Panc1 (cell line): ENCODE data around the gene DCDC2. TPM values are rescaled to one million over a fixed set of nuclear protein-coding genes. Genes with fewer than 3 reads are reported as not detected.

ENCODE experiments used
- ATAC-seq: fragments of 200-7000 bp; cut with Tn5 transposase; 2 replicates; pipeline ENCODE4 v1.9.1; 2020; ENCODE audit warnings: mild to moderate bottlenecking, moderate library complexity
- BruUV-seq: library from RNA; stranded (reverse); fragments of 400-500 nt; replicated peaks from 2 replicates; lab custom pipeline; 2021; lab: Mats Ljungman, UMichigan
- CTCF ChIA-PET: fragments of 300-600 bp; sonication (Branson Sonifier 250); formaldehyde crosslinking; loops from one replicate; lab custom pipeline; 2022; ENCODE audit warnings: antibody characterized with exemption; lab: Charles Lee
- POLR2A ChIA-PET: fragments of 300-600 bp; sonication (Branson Sonifier 250); formaldehyde crosslinking; loops from one replicate; lab custom pipeline; 2022; ENCODE audit warnings: antibody characterized with exemption; lab: Charles Lee
- DNase-seq: peaks from one replicate; pipeline ENCODE4 v3.0.0-alpha.2; 2010; ENCODE audit warnings: low read depth, low spot score
- H3K27ac ChIP-seq: 2 replicates; pipeline ENCODE4 v1.5.1; 2011; ENCODE audit warnings: mild to moderate bottlenecking, low read length, inconsistent platforms
- H3K27me3 ChIP-seq: fragments of 200-500 bp; sonication (Bioruptor generic); 2 replicates; pipeline ENCODE4 v1.6.0; 2014; ENCODE audit warnings: low read length, inconsistent platforms; ENCODE audit not compliant: control insufficient read depth, insufficient read depth
- H3K36me3 ChIP-seq: fragments of 200-500 bp; sonication (Bioruptor generic); 2 replicates; pipeline ENCODE4 v1.5.1; 2014; ENCODE audit warnings: inconsistent platforms, mild to moderate bottlenecking, low read length, moderate library complexity; ENCODE audit not compliant: control insufficient read depth, insufficient read depth
- H3K4me1 ChIP-seq: 2 replicates; pipeline ENCODE4 v1.5.1; 2011; ENCODE audit warnings: inconsistent platforms, mild to moderate bottlenecking, low read length, moderate library complexity; ENCODE audit not compliant: control insufficient read depth, insufficient read depth
- H3K4me3 ChIP-seq, 2 experiments: 2 replicates each; pipeline ENCODE4 v1.5.1; 2011 to 2012; ENCODE audit warnings: low read depth in 2 of 2, low read length in 2 of 2, mild to moderate bottlenecking in 2 of 2, inconsistent platforms in 1 of 2, moderate library complexity in 1 of 2
- H3K9me3 ChIP-seq: fragments of 200-500 bp; sonication (Bioruptor generic); 2 replicates; pipeline ENCODE4 v1.5.1; 2014; ENCODE audit warnings: low read depth, mild to moderate bottlenecking, inconsistent platforms, low read length, moderate library complexity; ENCODE audit not compliant: control insufficient read depth, insufficient read depth
- POLR2AphosphoS5 ChIP-seq: IDR thresholded peaks from 2 replicates; pipeline ENCODE4 v1.6.1; 2012; ENCODE audit warnings: mild to moderate bottlenecking, low read depth, low read length, moderate library complexity
- SIN3A ChIP-seq: IDR thresholded peaks from 2 replicates; pipeline ENCODE4 v1.6.1; 2012; ENCODE audit warnings: low read depth, mild to moderate bottlenecking, low read length, moderate library complexity, borderline replicate concordance; ENCODE audit not compliant: insufficient read depth
- TCF7L2 ChIP-seq: IDR thresholded peaks from 2 replicates; pipeline ENCODE4 v1.6.1; 2011; ENCODE audit warnings: mild to moderate bottlenecking, low read depth, low read length, inconsistent platforms
- in situ Hi-C: cut with HindIII; loops from 2 replicates; pipeline ENCODE4 v1.10.0; 2016; ENCODE audit warnings: low sequenced_read_pairs, low pct_unique_long_range_greater_than_20kb
- intact Hi-C: fragments of 100-400 bp; cut with micrococcal nuclease; formaldehyde crosslinking; loops from one replicate; pipeline ENCODE4 v1.10.0; 2022; ENCODE audit not compliant: unreplicated experiment
- total RNA-seq: library from RNA; stranded (reverse); gene quantifications from one replicate; pipeline ENCODE4 v1.2.1, GENCODE V29; 2021; ENCODE audit not compliant: unreplicated experiment
- TF ChIP-seq, protein P1 (sequence below), 2 experiments: IDR thresholded peaks; 2 replicates each; pipeline ENCODE4 v1.6.1; 2011 to 2012; ENCODE audit warnings: low read depth in 2 of 2, control low read depth in 1 of 2, low read length in 1 of 2, mild to moderate bottlenecking in 1 of 2, moderate library complexity in 1 of 2; ENCODE audit not compliant: insufficient read depth in 1 of 2
- TF ChIP-seq, protein P2 (sequence below): fragments of 450-650 bp; IDR thresholded peaks from 2 replicates; pipeline ENCODE4 v1.5.1; 2017; ENCODE audit warnings: mild to moderate bottlenecking

DCDC2 gene
- total RNA-seq, 1 experiment from 2014 or later, result 0.15 TPM

DNA sequence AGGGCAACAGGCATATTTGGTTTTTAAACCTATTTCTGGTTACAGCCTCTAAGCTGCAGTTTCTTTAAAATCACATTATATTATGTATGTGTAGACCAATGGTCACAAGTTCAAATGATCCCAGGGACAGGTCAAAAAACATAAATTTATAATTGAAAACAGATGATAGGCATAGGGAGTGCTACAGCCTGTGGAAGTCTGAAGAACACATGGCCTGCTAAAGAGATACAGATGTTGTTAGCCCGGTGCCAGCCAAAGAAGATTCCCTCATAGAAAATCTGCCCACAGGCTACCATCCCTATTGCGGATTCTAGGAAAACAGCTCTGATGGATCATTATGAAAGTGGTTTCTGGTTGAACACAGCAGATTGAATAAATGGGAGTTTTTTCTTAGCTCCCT, 166.5 kb downstream of the DCDC2 start:
- TF ChIP-seq TCF7L2 (no peak), SIN3A (no peak), POLR2AphosphoS5 (no peak)
- TF ChIP-seq, protein P1, sequence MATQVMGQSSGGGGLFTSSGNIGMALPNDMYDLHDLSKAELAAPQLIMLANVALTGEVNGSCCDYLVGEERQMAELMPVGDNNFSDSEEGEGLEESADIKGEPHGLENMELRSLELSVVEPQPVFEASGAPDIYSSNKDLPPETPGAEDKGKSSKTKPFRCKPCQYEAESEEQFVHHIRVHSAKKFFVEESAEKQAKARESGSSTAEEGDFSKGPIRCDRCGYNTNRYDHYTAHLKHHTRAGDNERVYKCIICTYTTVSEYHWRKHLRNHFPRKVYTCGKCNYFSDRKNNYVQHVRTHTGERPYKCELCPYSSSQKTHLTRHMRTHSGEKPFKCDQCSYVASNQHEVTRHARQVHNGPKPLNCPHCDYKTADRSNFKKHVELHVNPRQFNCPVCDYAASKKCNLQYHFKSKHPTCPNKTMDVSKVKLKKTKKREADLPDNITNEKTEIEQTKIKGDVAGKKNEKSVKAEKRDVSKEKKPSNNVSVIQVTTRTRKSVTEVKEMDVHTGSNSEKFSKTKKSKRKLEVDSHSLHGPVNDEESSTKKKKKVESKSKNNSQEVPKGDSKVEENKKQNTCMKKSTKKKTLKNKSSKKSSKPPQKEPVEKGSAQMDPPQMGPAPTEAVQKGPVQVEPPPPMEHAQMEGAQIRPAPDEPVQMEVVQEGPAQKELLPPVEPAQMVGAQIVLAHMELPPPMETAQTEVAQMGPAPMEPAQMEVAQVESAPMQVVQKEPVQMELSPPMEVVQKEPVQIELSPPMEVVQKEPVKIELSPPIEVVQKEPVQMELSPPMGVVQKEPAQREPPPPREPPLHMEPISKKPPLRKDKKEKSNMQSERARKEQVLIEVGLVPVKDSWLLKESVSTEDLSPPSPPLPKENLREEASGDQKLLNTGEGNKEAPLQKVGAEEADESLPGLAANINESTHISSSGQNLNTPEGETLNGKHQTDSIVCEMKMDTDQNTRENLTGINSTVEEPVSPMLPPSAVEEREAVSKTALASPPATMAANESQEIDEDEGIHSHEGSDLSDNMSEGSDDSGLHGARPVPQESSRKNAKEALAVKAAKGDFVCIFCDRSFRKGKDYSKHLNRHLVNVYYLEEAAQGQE (IDR thresholded peaks at IDR 0.05; ENCODE audit: insufficient read depth in 1 of 2, low read depth in 2 of 2, low read length in 1 of 2), result no peak
- TF ChIP-seq, protein P2, sequence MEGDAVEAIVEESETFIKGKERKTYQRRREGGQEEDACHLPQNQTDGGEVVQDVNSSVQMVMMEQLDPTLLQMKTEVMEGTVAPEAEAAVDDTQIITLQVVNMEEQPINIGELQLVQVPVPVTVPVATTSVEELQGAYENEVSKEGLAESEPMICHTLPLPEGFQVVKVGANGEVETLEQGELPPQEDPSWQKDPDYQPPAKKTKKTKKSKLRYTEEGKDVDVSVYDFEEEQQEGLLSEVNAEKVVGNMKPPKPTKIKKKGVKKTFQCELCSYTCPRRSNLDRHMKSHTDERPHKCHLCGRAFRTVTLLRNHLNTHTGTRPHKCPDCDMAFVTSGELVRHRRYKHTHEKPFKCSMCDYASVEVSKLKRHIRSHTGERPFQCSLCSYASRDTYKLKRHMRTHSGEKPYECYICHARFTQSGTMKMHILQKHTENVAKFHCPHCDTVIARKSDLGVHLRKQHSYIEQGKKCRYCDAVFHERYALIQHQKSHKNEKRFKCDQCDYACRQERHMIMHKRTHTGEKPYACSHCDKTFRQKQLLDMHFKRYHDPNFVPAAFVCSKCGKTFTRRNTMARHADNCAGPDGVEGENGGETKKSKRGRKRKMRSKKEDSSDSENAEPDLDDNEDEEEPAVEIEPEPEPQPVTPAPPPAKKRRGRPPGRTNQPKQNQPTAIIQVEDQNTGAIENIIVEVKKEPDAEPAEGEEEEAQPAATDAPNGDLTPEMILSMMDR, result no peak
- ATAC-seq (no peak), DNase-seq (no peak)
- in situ Hi-C loops, result no loop called here
- Histone ChIP-seq H3K36me3 (no peaks in the 10 kb centered on the region), H3K4me3 (no peak overlapping the region), H3K27me3 (no peaks in the 10 kb centered on the region; the same call in 1 of the 2 replicates), H3K4me1 (no peaks in the 10 kb centered on the region), H3K9me3 (no peaks in the 10 kb centered on the region), H3K27ac (no peak overlapping the region)
- CTCF ChIA-PET, result no interaction called here
- intact Hi-C loops, result no loop called here
- POLR2A ChIA-PET, result no interaction called here
- BruUV-seq, result no TSS peak

DNA sequence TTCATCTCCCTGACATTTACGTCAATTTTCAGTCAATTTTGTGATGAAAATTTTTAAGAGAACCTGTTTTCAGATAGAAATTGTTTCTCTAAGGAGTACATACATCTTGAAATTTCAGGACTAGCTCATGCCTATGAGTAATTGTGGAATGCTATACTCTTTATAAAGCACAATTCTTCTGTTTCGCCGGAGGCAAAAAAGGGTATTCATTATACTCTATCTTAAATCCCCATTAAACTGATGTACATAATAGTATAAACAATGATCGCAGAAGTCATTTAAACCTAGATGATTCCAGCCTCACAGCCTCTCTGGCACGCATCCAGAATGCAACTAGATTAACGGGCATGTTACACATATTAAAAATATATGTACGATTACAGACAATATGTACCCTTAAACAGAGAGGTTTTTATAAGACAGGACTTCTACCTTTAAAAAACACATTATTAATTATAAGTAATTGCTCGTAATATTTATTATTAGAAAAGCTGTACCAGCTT, 169.2 kb downstream of the DCDC2 start:
- no peak for DNase-seq
- Histone ChIP-seq H3K27me3 (no peaks in the 10 kb centered on the region; the same call in 1 of the 2 replicates), H3K9me3 (no peaks in the 10 kb centered on the region), H3K36me3 (no peaks in the 10 kb centered on the region), H3K27ac (no peak overlapping the region), H3K4me1 (no peaks in the 10 kb centered on the region), H3K4me3 (no peak overlapping the region)
- ATAC-seq, result no peak
- CTCF ChIA-PET, result no interaction called here
- POLR2A ChIA-PET, result interaction anchor here (0.5 kb wide), 1 partner anchor 428 kb away, joined by 3 read pairs; no protein-coding TSS in a partner anchor
- intact Hi-C loops, result no loop called here
- TF ChIP-seq, protein P2, result no peak
- TF ChIP-seq, protein P1 (IDR thresholded peaks at IDR 0.05; ENCODE audit: insufficient read depth in 1 of 2, low read depth in 2 of 2, low read length in 1 of 2), result no peak
- TF ChIP-seq POLR2AphosphoS5 (no peak), SIN3A (no peak), TCF7L2 (no peak)
- BruUV-seq, result no TSS peak
- in situ Hi-C loops, result no loop called here
